Hepatocyte (in vitro differentiated cells): ENCODE results near the gene KCNQ5. TPM values are rescaled to one million over a fixed set of nuclear protein-coding genes. Genes with fewer than 3 reads are reported as not detected.

ENCODE experiments used
- DNase-seq: peaks from one replicate; pipeline ENCODE4 v3.0.0-alpha.2; 2016; ENCODE audit warnings: low spot score
- H2AFZ ChIP-seq: fragments of 200-600 bp; sonication (generic); 2 replicates; pipeline ENCODE4 v1.6.0; 2016; ENCODE audit warnings: antibody characterized with exemption, mild to moderate bottlenecking
- H3K27ac ChIP-seq: fragments of 200-600 bp; sonication (generic); 2 replicates; pipeline ENCODE4 v1.5.1; 2016; ENCODE audit warnings: mild to moderate bottlenecking
- H3K27me3 ChIP-seq: fragments of 200-600 bp; sonication (generic); 2 replicates; pipeline ENCODE4 v1.6.1; 2016
- H3K36me3 ChIP-seq: fragments of 200-600 bp; sonication (generic); replicated peaks from 2 replicates; pipeline ENCODE4 v1.5.1; 2016; ENCODE audit warnings: low read depth; ENCODE audit not compliant: insufficient read depth
- H3K4me1 ChIP-seq: fragments of 200-600 bp; sonication (generic); 2 replicates; pipeline ENCODE4 v1.5.1; 2016; ENCODE audit warnings: mild to moderate bottlenecking, moderate library complexity; ENCODE audit not compliant: insufficient read depth
- H3K4me2 ChIP-seq: fragments of 200-600 bp; sonication (generic); 2 replicates; pipeline ENCODE4 v1.6.0; 2016
- H3K4me3 ChIP-seq: fragments of 200-600 bp; sonication (generic); 2 replicates; pipeline ENCODE4 v1.5.1; 2016; ENCODE audit warnings: mild to moderate bottlenecking
- H3K79me2 ChIP-seq: fragments of 200-600 bp; sonication (generic); 2 replicates; pipeline ENCODE4 v1.6.0; 2017; ENCODE audit warnings: mild to moderate bottlenecking
- H3K9me2 ChIP-seq: fragments of 200-600 bp; sonication (generic); replicated peaks from 2 replicates; pipeline ENCODE4 v1.6.0; 2017; ENCODE audit warnings: mild to moderate bottlenecking; ENCODE audit not compliant: insufficient read depth
- H3K9me3 ChIP-seq: fragments of 200-600 bp; sonication (generic); 2 replicates; pipeline ENCODE4 v1.5.1; 2016; ENCODE audit warnings: low read depth, mild to moderate bottlenecking
- H4K20me1 ChIP-seq: fragments of 200-600 bp; sonication (generic); 2 replicates; pipeline ENCODE4 v1.6.0; 2016; ENCODE audit warnings: mild to moderate bottlenecking; ENCODE audit not compliant: insufficient read depth, poor library complexity, severe bottlenecking
- EZH2 ChIP-seq: fragments of 200-600 bp; sonication (generic); IDR thresholded peaks from 2 replicates; pipeline ENCODE4 v1.6.1; 2016; ENCODE audit warnings: antibody characterized with exemption, mild to moderate bottlenecking, borderline replicate concordance
- EZH2phosphoT487 ChIP-seq: fragments of 200-600 bp; sonication (generic); IDR thresholded peaks from one replicate; pipeline ENCODE4 v1.6.1; 2018; ENCODE audit warnings: antibody characterized with exemption, mild to moderate bottlenecking, low read depth, moderate library complexity; ENCODE audit not compliant: unreplicated experiment, severe bottlenecking
- WGBS: methylation state at CpG from one replicate; pipeline ENCODE4 v1.1.6; 2016; ENCODE audit warnings: low lambda C conversion rate; ENCODE audit errors: missing lambda C conversion rate; 5-methylcytosine and 5-hydroxymethylcytosine counted together
- polyA plus RNA-seq: library from polyadenylated mRNA; unstranded; fragments of >200 nt; fragmentation: Nextera tagmentation; extraction: Ambion mirVana; gene quantifications from 2 replicates; pipeline ENCODE4 v1.2.1, GENCODE V29; 2016
- total RNA-seq: library from RNA; depleted of rRNA; stranded (reverse); fragments of >200 nt; gene quantifications from 2 replicates; pipeline ENCODE4 v1.2.3, GENCODE V29; 2014
- TF ChIP-seq, protein P1 (sequence below): fragments of 200-600 bp; sonication (generic); IDR thresholded peaks from 2 replicates; pipeline ENCODE4 v1.5.1; 2016; ENCODE audit warnings: antibody characterized with exemption, mild to moderate bottlenecking; ENCODE audit not compliant: poor library complexity

The KCNQ5 gene
- total and polyA plus RNA-seq, 2 experiments from 2014 or later: 1.6 to 2.0 TPM

DNA sequence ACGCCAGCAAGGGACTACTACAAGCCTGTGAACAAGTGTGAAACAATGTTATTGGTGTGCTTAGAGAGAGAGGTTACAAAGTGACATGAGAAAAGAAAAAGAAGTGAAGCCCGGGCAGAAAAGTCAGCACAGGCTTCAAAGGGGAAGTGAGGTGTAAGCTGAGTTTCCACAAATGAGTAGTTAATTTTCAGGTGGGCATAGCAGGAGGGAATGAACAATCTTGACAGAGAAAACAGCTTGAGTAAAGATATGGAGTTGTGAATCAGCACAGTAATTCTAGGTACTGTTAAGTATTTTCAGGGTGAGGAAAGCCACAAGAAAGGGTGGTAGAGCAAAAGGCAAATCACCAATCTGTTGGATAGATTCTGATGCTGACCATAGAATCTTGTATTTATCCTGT, 4.3 kb downstream of the KCNQ5 start:
- WGBS: 68% methylated on average over 2 of the region's 2 CpGs
- Histone ChIP-seq H3K4me2 (no peak overlapping the region), H3K4me3 (no peak overlapping the region), H2AFZ (no peak overlapping the region), H4K20me1 (no peaks in the 10 kb centered on the region), H3K9me2 (no peaks in the 10 kb centered on the region), H3K36me3 (no peaks in the 10 kb centered on the region), H3K27ac (no peak overlapping the region), H3K79me2 (no peaks in the 10 kb centered on the region), H3K9me3 (no peaks in the 10 kb centered on the region), H3K27me3 (peaks cover 44% of the 10 kb centered on the region), H3K4me1 (peaks cover 8% of the 10 kb centered on the region)
- TF ChIP-seq EZH2: no peak
- TF ChIP-seq, protein P1, sequence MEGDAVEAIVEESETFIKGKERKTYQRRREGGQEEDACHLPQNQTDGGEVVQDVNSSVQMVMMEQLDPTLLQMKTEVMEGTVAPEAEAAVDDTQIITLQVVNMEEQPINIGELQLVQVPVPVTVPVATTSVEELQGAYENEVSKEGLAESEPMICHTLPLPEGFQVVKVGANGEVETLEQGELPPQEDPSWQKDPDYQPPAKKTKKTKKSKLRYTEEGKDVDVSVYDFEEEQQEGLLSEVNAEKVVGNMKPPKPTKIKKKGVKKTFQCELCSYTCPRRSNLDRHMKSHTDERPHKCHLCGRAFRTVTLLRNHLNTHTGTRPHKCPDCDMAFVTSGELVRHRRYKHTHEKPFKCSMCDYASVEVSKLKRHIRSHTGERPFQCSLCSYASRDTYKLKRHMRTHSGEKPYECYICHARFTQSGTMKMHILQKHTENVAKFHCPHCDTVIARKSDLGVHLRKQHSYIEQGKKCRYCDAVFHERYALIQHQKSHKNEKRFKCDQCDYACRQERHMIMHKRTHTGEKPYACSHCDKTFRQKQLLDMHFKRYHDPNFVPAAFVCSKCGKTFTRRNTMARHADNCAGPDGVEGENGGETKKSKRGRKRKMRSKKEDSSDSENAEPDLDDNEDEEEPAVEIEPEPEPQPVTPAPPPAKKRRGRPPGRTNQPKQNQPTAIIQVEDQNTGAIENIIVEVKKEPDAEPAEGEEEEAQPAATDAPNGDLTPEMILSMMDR: no peak
- no peak for TF ChIP-seq EZH2phosphoT487
- DNase-seq: no peak

DNA sequence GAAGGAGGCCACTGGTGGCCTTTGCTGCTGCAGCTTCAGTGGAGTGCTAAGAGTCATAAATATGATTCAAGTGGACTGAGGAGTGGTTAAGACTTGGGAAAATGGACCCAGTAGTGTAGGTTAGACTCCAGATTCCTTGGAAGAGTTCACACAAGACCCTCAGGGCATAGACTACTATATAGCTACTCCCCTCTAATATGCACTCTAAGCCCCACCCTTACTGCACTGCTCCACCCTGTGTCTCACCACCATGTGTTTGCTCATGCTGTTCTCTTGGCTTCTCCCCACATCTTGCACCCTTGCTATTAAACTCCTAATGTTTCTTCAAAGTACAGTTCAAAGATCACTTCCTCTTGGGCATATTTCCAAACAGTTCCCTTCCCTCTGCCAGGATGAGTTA, 5.7 kb downstream of the KCNQ5 start:
- TF ChIP-seq EZH2phosphoT487: no peak
- TF ChIP-seq, protein P1: no peak
- TF ChIP-seq EZH2: no peak
- Histone ChIP-seq H2AFZ (no peak overlapping the region), H3K27ac (no peak overlapping the region), H3K4me2 (no peak overlapping the region), H3K9me2 (no peaks in the 10 kb centered on the region), H3K79me2 (no peaks in the 10 kb centered on the region), H3K4me3 (no peak overlapping the region), H3K27me3 (peaks cover 30% of the 10 kb centered on the region), H4K20me1 (no peaks in the 10 kb centered on the region), H3K36me3 (no peaks in the 10 kb centered on the region), H3K4me1 (peaks cover 6% of the 10 kb centered on the region), H3K9me3 (no peaks in the 10 kb centered on the region)
- no peak for DNase-seq

DNA sequence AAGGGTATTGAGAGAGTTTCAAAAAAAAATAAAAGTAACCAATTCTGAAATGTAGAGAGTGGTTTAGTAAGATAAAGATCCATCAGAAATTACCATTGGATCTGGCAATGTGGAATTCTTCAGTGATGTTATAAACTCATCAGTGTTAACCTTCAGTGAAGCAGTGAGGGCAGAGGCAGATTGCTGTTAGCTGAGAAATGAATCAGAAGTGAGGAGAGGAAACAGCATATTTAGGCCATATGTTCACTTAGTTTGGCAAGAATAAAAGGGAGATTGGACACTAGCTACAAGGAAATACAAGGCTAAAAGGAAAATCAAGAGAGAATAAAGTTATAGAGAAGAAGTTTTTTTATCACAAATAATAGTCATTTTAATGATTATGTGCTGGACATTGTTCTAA, 9.6 kb downstream of the KCNQ5 start:
- Histone ChIP-seq H2AFZ (no peak overlapping the region), H3K4me2 (no peak overlapping the region), H3K36me3 (no peaks in the 10 kb centered on the region), H3K9me2 (no peaks in the 10 kb centered on the region), H4K20me1 (no peaks in the 10 kb centered on the region), H3K9me3 (no peaks in the 10 kb centered on the region), H3K27me3 (peaks cover 2% of the 10 kb centered on the region), H3K27ac (no peak overlapping the region), H3K79me2 (no peaks in the 10 kb centered on the region), H3K4me1 (no peaks in the 10 kb centered on the region), H3K4me3 (no peak overlapping the region)
- DNase-seq: no peak
- TF ChIP-seq EZH2 (no peak), EZH2phosphoT487 (no peak)
- TF ChIP-seq, protein P1: no peak

DNA sequence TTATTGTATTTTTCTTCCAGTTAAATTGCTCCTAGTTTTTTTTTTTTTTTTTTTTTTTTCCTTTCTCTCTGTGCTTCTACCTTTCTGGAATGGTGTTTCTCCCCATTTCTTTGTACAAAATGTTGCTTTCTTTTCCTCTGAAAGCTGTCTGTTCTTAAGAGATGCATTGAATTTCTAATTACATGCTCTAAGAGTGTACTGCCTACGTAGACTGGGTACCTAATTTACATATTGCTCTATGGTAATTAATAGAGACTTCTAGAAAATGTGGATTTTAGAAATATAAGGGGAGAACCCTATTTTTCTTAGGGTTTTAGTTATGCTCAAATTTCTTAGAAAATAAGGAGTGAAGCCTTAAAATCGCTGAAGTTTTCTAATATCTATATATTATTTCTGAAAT, 13.8 kb downstream of the KCNQ5 start:
- WGBS: 93% methylated on average over 2 of the region's 2 CpGs
- H3K9me3 ChIP-seq: no peaks in the 10 kb centered on the region
- H3K27me3 ChIP-seq: no peaks in the 10 kb centered on the region
- no peaks in the 10 kb centered on the region for H3K36me3 ChIP-seq
- H3K4me1 ChIP-seq: no peaks in the 10 kb centered on the region
- DNase-seq: no peak
- H3K27ac ChIP-seq: no peak overlapping the region
- H2AFZ ChIP-seq: no peak overlapping the region
- no peaks in the 10 kb centered on the region for H3K9me2 ChIP-seq
- H4K20me1 ChIP-seq: no peaks in the 10 kb centered on the region
- no peak overlapping the region for H3K4me3 ChIP-seq
- TF ChIP-seq, protein P1: no peak
- no peak for TF ChIP-seq EZH2
- TF ChIP-seq EZH2phosphoT487: no peak
- H3K79me2 ChIP-seq: no peaks in the 10 kb centered on the region
- H3K4me2 ChIP-seq: no peak overlapping the region
